Mesothelial cell of epicardium (in vitro differentiated cells): ENCODE data around the gene DHRS1. TPM values are rescaled to one million over a fixed set of nuclear protein-coding genes. Genes with fewer than 3 reads are reported as not detected.

Experiments used
- DNase-seq, 2 experiments: peaks; one replicate each; pipeline ENCODE4 v3.0.0; 2021; ENCODE audit warnings: low spot score in 2 of 2; ENCODE audit not compliant: unreplicated experiment in 2 of 2
- H3K27ac Mint-ChIP-seq: 2 replicates; pipeline ENCODE4 v1.8.0; 2021; ENCODE audit warnings: mixed read lengths
- H3K27me3 Mint-ChIP-seq: 2 replicates; pipeline ENCODE4 v1.8.0; 2021; ENCODE audit warnings: low read depth, mixed read lengths
- H3K36me3 Mint-ChIP-seq: 2 replicates; pipeline ENCODE4 v1.8.0; 2021; ENCODE audit warnings: mixed read lengths
- H3K4me1 Mint-ChIP-seq: 2 replicates; pipeline ENCODE4 v1.8.0; 2021; ENCODE audit warnings: mixed read lengths
- H3K4me3 Mint-ChIP-seq: 2 replicates; pipeline ENCODE4 v1.8.0; 2021; ENCODE audit warnings: mild to moderate bottlenecking, moderate library complexity, mixed read lengths
- H3K9me3 Mint-ChIP-seq: 2 replicates; pipeline ENCODE4 v1.8.0; 2021; ENCODE audit warnings: mixed read lengths
- CTCF ChIP-seq: fragments of 200-600 bp; sonication (generic); IDR thresholded peaks from one replicate; pipeline ENCODE4 v1.5.0; 2021; ENCODE audit warnings: antibody characterized with exemption; ENCODE audit not compliant: unreplicated experiment
- total RNA-seq: library from RNA; stranded (reverse); gene quantifications from 3 replicates; pipeline ENCODE4 v1.2.1, GENCODE V29; 2021

The DHRS1 gene
- total RNA-seq, 1 donor from 2014 or later: 38.3 TPM

GRCh38 chr14:24280797-24281460 is 18.7 kb downstream of the DHRS1 start:
- Mint-ChIP-seq H3K36me3 (no peaks in the 10 kb centered on the region), H3K27ac (no peak overlapping the region), H3K27me3 (no peaks in the 10 kb centered on the region), H3K9me3 (no peaks in the 10 kb centered on the region), H3K4me1 (peaks cover 22% of the 10 kb centered on the region), H3K4me3 (no peak overlapping the region)
- TF ChIP-seq CTCF: no peak
- no peak for DNase-seq

- Mint-ChIP-seq H3K4me1 (peaks cover 12% of the 10 kb centered on the region), H3K36me3 (no peaks in the 10 kb centered on the region), H3K27me3 (no peaks in the 10 kb centered on the region), H3K9me3 (no peaks in the 10 kb centered on the region), H3K27ac (no peak overlapping the region), H3K4me3 (no peak overlapping the region)
- no peak for TF ChIP-seq CTCF
- no peak for DNase-seq
Observed at GRCh38 chr14:24279301-24280186, 20.0 kb downstream of the DHRS1 start.

DNA sequence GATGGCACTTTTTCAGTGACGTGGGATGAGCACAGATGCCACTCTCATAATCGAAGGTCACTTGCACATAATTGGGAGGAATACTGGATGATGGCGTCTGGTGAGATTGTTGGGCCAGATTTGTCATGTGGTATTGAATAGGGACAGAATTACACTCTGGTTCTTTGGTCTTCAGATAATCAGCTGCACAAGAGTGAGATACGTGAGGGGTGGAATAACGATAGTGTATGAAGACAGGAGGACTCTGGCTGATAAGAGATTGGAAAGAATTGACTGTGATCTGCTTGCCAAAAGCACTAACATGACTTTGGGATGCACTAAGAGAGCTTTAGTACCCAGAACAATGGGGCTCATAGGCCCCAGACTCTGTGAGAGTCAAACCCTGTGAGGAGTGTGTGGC is 21.2 kb downstream of the DHRS1 start:
- no peaks in the 10 kb centered on the region for H3K27me3 Mint-ChIP-seq
- no peaks in the 10 kb centered on the region for H3K36me3 Mint-ChIP-seq
- no peak overlapping the region for H3K27ac Mint-ChIP-seq
- no peak overlapping the region for H3K4me3 Mint-ChIP-seq
- H3K4me1 Mint-ChIP-seq: peaks cover 13% of the 10 kb centered on the region
- no peak for TF ChIP-seq CTCF
- no peak for DNase-seq
- H3K9me3 Mint-ChIP-seq: no peaks in the 10 kb centered on the region

- DNase-seq: no peak
- Mint-ChIP-seq H3K27ac (no peak overlapping the region), H3K36me3 (no peaks in the 10 kb centered on the region), H3K4me1 (peaks cover 9% of the 10 kb centered on the region), H3K27me3 (no peaks in the 10 kb centered on the region), H3K4me3 (no peak overlapping the region), H3K9me3 (no peaks in the 10 kb centered on the region)
- TF ChIP-seq CTCF: no peak
Observed at GRCh38 chr14:24277606-24278321, 21.8 kb downstream of the DHRS1 start.

DNA sequence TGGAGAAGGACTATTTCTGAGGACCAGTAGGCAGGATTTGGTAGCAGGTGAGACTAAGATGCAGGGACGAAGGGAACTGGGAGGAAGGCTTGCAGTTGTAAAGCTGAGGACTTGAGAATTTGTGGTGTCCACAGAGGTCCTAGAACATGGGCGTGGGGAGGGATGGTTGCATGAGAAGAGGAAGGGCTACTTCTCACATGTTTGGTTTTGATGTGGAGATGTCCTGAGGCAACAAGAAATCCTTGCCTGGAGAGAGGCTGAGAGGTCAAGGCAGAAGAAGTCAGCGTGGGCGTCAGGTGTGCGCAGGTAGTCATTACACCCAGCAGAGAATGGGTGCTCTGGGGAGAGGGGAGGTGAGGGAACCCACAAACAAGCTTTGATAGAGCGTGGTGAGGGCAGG is 22.5 kb downstream of the DHRS1 start:
- Mint-ChIP-seq H3K9me3 (no peaks in the 10 kb centered on the region), H3K4me1 (peaks cover 15% of the 10 kb centered on the region), H3K27me3 (no peaks in the 10 kb centered on the region), H3K4me3 (no peak overlapping the region), H3K27ac (no peak overlapping the region), H3K36me3 (no peaks in the 10 kb centered on the region)
- no peak for TF ChIP-seq CTCF
- no peak for DNase-seq
